Suprapubic skin (tissue), 4 donors: ENCODE data around the gene MT4. TPM values are rescaled to one million over a fixed set of nuclear protein-coding genes. Genes with fewer than 3 reads are reported as not detected.

Experiments
- DNase-seq, 2 donors: peaks; one replicate each; pipeline ENCODE4 v3.0.0-alpha.2; 2019; ENCODE audit warnings: low spot score in 2 of 2
- H3K27ac ChIP-seq: fragments of 200-600 bp; sonication (generic); one replicate; pipeline ENCODE4 v1.5.1; 2019
- H3K27me3 ChIP-seq: fragments of 200-600 bp; sonication (generic); one replicate; pipeline ENCODE4 v1.5.1; 2019
- H3K36me3 ChIP-seq: fragments of 200-600 bp; sonication (generic); one replicate; pipeline ENCODE4 v1.5.1; 2019
- H3K4me1 ChIP-seq: fragments of 200-600 bp; sonication (generic); one replicate; pipeline ENCODE4 v1.5.1; 2019
- H3K4me3 ChIP-seq: fragments of 200-600 bp; sonication (generic); one replicate; pipeline ENCODE4 v1.5.1; 2019; ENCODE audit warnings: mild to moderate bottlenecking
- H3K9me3 ChIP-seq: fragments of 200-600 bp; sonication (generic); one replicate; pipeline ENCODE4 v1.5.1; 2019
- EP300 ChIP-seq: sonication (generic); formaldehyde crosslinking; IDR thresholded peaks from one replicate; pipeline ENCODE4 v1.6.1; 2017; ENCODE audit warnings: antibody characterized with exemption
- POLR2A ChIP-seq, 2 donors: fragments of 450-650 bp; IDR thresholded peaks; one replicate each; pipeline ENCODE4 v1.6.1; 2017; ENCODE audit warnings: antibody characterized with exemption in 2 of 2, mild to moderate bottlenecking in 2 of 2, moderate library complexity in 2 of 2
- POLR2AphosphoS5 ChIP-seq, 3 donors: sonication (generic); formaldehyde crosslinking; IDR thresholded peaks; one replicate each; pipeline ENCODE4 v1.6.1; 2017; ENCODE audit warnings: antibody characterized with exemption in 3 of 3
- WGBS: methylation state at CpG from one replicate; pipeline ENCODE4 v1.1.5; 2018; 5-methylcytosine and 5-hydroxymethylcytosine counted together
- total RNA-seq, 4 donors: library from RNA; depleted of rRNA; stranded (reverse); fragments of >200 nt; gene quantifications; one replicate each; pipeline ENCODE4 v1.1.0, GENCODE V29; 2016
- TF ChIP-seq, protein P1 (sequence below), 2 donors: fragments of 200-600 bp in 1 of 2; fragments of 450-650 bp in 1 of 2; sonication (generic) in 1 of 2; IDR thresholded peaks; one replicate each; pipeline ENCODE4 v1.5.1; 2016 to 2019; ENCODE audit warnings: antibody characterized with exemption in 2 of 2, mild to moderate bottlenecking in 1 of 2, moderate library complexity in 1 of 2

MT4 gene
- total RNA-seq, 4 donors from 2014 or later, result 113 to 1,552 (median 179) TPM; not detected in 1

DNA sequence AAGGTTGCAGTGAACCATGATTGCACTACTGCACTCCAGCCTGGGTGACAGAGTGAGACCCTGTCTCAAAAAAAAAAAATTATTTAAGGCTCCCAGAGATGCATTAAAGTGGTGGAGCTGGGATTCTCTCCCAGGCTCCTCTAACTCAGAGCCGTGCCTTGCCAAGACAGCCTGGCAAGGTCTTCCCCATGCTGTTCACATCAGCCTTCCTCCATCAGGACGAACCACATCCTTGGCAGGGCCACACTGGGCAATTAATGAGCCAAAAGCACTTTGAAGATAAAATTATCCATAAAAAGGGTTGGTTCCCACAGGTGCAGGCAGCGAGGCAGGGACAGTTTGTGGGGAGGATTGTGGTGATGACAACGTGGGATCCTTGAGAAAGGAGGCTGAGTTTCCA, 25.2 kb upstream of the MT4 start:
- WGBS, result 26% methylated on average over 4 of the region's 4 CpGs
- TF ChIP-seq, protein P1, sequence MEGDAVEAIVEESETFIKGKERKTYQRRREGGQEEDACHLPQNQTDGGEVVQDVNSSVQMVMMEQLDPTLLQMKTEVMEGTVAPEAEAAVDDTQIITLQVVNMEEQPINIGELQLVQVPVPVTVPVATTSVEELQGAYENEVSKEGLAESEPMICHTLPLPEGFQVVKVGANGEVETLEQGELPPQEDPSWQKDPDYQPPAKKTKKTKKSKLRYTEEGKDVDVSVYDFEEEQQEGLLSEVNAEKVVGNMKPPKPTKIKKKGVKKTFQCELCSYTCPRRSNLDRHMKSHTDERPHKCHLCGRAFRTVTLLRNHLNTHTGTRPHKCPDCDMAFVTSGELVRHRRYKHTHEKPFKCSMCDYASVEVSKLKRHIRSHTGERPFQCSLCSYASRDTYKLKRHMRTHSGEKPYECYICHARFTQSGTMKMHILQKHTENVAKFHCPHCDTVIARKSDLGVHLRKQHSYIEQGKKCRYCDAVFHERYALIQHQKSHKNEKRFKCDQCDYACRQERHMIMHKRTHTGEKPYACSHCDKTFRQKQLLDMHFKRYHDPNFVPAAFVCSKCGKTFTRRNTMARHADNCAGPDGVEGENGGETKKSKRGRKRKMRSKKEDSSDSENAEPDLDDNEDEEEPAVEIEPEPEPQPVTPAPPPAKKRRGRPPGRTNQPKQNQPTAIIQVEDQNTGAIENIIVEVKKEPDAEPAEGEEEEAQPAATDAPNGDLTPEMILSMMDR (IDR thresholded peaks at IDR 0.05), result no peak
- TF ChIP-seq POLR2A (IDR thresholded peaks at IDR 0.05) (no peak), EP300 (no peak), POLR2AphosphoS5 (IDR thresholded peaks at IDR 0.05) (no peak)
- Histone ChIP-seq H3K27me3 (no peaks in the 10 kb centered on the region), H3K9me3 (no peaks in the 10 kb centered on the region), H3K36me3 (no peaks in the 10 kb centered on the region), H3K4me3 (no peak overlapping the region), H3K27ac (no peak overlapping the region), H3K4me1 (peaks cover 8% of the 10 kb centered on the region)
- no peak for DNase-seq

DNA sequence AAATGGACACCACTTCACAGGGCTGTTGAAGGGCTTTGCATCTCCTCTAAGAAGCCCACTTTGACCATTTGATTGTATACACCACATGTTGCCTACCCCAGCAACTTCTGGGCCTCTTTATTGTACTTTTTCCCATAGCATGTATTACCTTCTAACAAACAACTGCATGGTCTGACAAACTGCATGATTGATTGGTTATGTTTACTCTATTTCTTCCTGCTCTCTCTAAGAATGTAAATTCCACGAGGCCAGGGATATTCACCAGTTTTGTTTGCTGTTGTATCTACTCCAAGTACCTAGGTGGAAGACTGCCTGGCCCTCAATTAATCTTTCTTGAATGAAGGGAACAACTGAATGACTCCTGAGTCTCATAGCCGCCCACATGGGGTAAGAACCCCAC, 22.8 kb upstream of the MT4 start:
- no peaks in the 10 kb centered on the region for H3K36me3 ChIP-seq
- H3K4me3 ChIP-seq, result no peak overlapping the region
- 56% methylated on average over 2 of the region's 2 CpGs for WGBS
- no peaks in the 10 kb centered on the region for H3K9me3 ChIP-seq
- no peak overlapping the region for H3K27ac ChIP-seq
- TF ChIP-seq POLR2A (IDR thresholded peaks at IDR 0.05) (no peak), EP300 (no peak), POLR2AphosphoS5 (IDR thresholded peaks at IDR 0.05) (no peak)
- TF ChIP-seq, protein P1 (IDR thresholded peaks at IDR 0.05), result no peak
- peaks cover 8% of the 10 kb centered on the region for H3K4me1 ChIP-seq
- H3K27me3 ChIP-seq, result no peaks in the 10 kb centered on the region
- DNase-seq, result no peak

DNA sequence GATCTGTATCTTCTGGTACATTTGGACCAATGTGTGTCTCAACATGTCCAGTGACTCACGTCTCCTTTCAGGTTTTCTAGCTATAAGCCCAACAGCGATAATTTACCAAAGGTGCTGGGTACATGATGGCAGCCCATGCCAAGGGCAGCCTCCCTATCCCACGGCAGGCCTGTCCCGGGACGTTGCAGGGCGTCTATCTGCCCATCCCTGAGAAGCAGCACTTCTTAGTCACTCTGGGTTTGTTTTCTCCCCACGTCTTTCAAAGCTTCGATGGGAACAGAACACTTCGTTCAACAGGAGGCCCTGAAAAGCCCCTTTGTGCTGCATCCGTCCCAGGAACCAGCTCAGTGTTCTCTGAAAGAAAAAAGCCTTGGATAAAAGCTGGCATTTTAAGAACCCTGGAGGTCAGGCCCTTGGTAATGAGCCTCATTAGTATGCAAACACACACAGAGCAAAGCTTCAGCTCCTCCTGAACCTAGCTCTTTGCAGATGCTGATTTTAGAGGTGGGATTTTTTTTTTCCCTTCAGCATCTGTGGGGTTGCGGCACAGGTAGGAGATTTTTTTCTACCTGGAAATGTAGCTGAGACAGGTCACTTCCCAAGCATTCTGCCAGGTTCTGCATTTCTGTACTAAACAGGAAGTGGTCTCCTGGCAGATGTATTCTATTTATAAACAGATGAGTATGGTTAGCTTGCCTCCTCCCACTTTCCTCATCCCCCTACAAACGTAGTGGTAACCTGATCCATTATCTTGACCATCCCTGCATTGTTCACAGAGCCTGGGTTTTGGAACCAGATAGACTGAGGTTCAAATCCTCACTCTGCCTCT, 17.5 kb upstream of the MT4 start:
- WGBS, result 32% methylated on average over 12 of the region's 12 CpGs
- DNase-seq, result no peak
- H3K27ac ChIP-seq, result peak overlapping the region; percentile 83
- H3K9me3 ChIP-seq, result no peaks in the 10 kb centered on the region
- no peak for TF ChIP-seq EP300
- TF ChIP-seq, protein P1 (IDR thresholded peaks at IDR 0.05), result no peak
- TF ChIP-seq POLR2A (IDR thresholded peaks at IDR 0.05), result no peak
- peak in 2 of 3 donors; percentile 6 to 32 for TF ChIP-seq POLR2AphosphoS5 (IDR thresholded peaks at IDR 0.05)
- no peak overlapping the region for H3K4me3 ChIP-seq
- no peaks in the 10 kb centered on the region for H3K36me3 ChIP-seq
- peaks cover 37% of the 10 kb centered on the region for H3K4me1 ChIP-seq
- no peaks in the 10 kb centered on the region for H3K27me3 ChIP-seq

DNA sequence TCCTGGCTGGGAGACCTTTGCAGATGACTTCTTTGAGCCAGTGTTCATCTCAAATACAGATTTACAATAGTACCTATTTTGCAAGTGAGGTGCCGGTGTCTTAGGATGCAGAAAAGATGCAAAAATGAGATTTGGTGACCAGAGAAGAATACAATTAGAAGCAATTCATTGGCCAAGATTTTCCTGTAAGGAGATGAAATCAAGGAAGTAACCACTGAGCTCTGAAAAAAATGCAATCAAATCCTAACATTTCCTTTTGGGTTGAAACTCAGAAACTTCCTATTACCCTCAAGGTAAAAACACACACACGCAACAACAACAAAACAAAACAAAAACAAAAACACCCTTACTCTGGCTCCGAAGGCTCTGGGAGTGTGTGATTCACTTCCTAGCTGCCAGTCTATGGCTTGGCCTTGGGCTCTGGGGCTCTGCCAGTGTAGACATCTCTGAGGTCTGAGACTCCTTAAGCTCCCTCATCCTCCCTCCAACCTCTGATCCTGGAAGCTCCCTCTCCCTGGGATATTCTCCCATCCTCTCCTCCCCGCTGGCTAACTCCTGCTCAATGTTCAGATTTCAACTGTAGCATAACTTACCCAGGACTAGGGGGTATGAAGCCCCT, 16.8 kb upstream of the MT4 start:
- H3K9me3 ChIP-seq, result no peaks in the 10 kb centered on the region
- peak overlapping the region; percentile 83 for H3K27ac ChIP-seq
- DNase-seq, result no peak
- H3K4me3 ChIP-seq, result no peak overlapping the region
- no peaks in the 10 kb centered on the region for H3K27me3 ChIP-seq
- no peaks in the 10 kb centered on the region for H3K36me3 ChIP-seq
- 56% methylated on average over 4 of the region's 4 CpGs for WGBS
- TF ChIP-seq EP300 (no peak), POLR2AphosphoS5 (IDR thresholded peaks at IDR 0.05) (no peak), POLR2A (IDR thresholded peaks at IDR 0.05) (no peak)
- TF ChIP-seq, protein P1 (IDR thresholded peaks at IDR 0.05), result no peak
- peaks cover 38% of the 10 kb centered on the region for H3K4me1 ChIP-seq

DNA sequence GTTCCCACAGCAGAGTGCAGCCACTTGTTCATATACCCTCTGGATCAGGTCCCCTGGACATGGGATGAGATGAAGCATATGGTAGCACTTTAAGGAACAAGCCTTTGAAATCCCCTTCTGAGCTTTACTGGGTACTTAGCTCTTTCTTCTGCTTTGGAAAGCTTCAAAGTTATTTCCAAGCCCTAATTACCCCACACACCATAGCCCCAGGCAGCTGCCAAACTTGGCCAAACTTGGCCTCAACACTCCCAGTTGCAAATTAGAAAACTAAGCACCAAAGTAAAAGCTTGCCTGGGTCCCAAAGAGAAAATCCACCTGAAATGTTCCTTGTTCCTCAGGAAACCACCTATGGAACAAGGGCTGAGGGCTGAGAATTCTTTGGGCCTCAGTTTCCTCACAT, 15.7 kb upstream of the MT4 start:
- Histone ChIP-seq H3K9me3 (no peaks in the 10 kb centered on the region), H3K27me3 (no peaks in the 10 kb centered on the region), H3K4me1 (peaks cover 38% of the 10 kb centered on the region), H3K27ac (peak overlapping the region; percentile 24), H3K4me3 (no peak overlapping the region), H3K36me3 (no peaks in the 10 kb centered on the region)
- no peak for DNase-seq
- TF ChIP-seq EP300 (no peak), POLR2A (IDR thresholded peaks at IDR 0.05) (no peak), POLR2AphosphoS5 (IDR thresholded peaks at IDR 0.05) (no peak)
- TF ChIP-seq, protein P1 (IDR thresholded peaks at IDR 0.05), result no peak
